ENCODE results near the gene IQGAP2.

Gene IQGAP2

GRCh38 chr5:76626738-76627137 lies 223.7 kb downstream of the IQGAP2 start:
- Histone ChIP-seq H3K36me3 (ENCODE audit: control insufficient read depth, insufficient read depth, low read length, severe bottlenecking) (no peaks in the 10 kb centered on the region), H3K9ac (ENCODE audit: low read length) (no peak overlapping the region), H3K9me3 (ENCODE audit: control insufficient read depth, low read length) (no peaks in the 10 kb centered on the region), H3K4me3 (ENCODE audit: low read length) (no peak overlapping the region), H3K27me3 (replicated peaks; ENCODE audit: control insufficient read depth, insufficient read depth, low read length) (no peaks in the 10 kb centered on the region), H3K4me1 (ENCODE audit: control insufficient read depth, insufficient read depth, low read length) (peaks cover 4% of the 10 kb centered on the region)
- DNase-seq (ENCODE audit: low read depth): no peak

- DNase-seq (ENCODE audit: low read depth): no peak
- Histone ChIP-seq H3K9me3 (ENCODE audit: control insufficient read depth, low read length) (no peaks in the 10 kb centered on the region), H3K4me1 (ENCODE audit: control insufficient read depth, insufficient read depth, low read length) (peaks cover 9% of the 10 kb centered on the region), H3K27me3 (replicated peaks; ENCODE audit: control insufficient read depth, insufficient read depth, low read length) (no peaks in the 10 kb centered on the region), H3K9ac (ENCODE audit: low read length) (no peak overlapping the region), H3K4me3 (ENCODE audit: low read length) (no peak overlapping the region), H3K36me3 (ENCODE audit: control insufficient read depth, insufficient read depth, low read length, severe bottlenecking) (no peaks in the 10 kb centered on the region)
Observed at GRCh38 chr5:76634661-76635060, 231.6 kb downstream of the IQGAP2 start.

- Histone ChIP-seq H3K9ac (ENCODE audit: low read length) (no peak overlapping the region), H3K36me3 (ENCODE audit: control insufficient read depth, insufficient read depth, low read length, severe bottlenecking) (no peaks in the 10 kb centered on the region), H3K9me3 (ENCODE audit: control insufficient read depth, low read length) (no peaks in the 10 kb centered on the region), H3K27me3 (replicated peaks; ENCODE audit: control insufficient read depth, insufficient read depth, low read length) (no peaks in the 10 kb centered on the region), H3K4me1 (ENCODE audit: control insufficient read depth, insufficient read depth, low read length) (peaks cover 9% of the 10 kb centered on the region), H3K4me3 (ENCODE audit: low read length) (no peak overlapping the region)
- no peak for DNase-seq (ENCODE audit: low read depth)
Observed at GRCh38 chr5:76637490-76637889, 234.4 kb downstream of the IQGAP2 start.

- H3K9me3 ChIP-seq (ENCODE audit: control insufficient read depth, low read length): no peaks in the 10 kb centered on the region
- no peaks in the 10 kb centered on the region for H3K27me3 ChIP-seq (replicated peaks; ENCODE audit: control insufficient read depth, insufficient read depth, low read length)
- DNase-seq (ENCODE audit: low read depth): peak; percentile 43
- peaks cover 9% of the 10 kb centered on the region for H3K4me1 ChIP-seq (ENCODE audit: control insufficient read depth, insufficient read depth, low read length)
- no peak overlapping the region for H3K9ac ChIP-seq (ENCODE audit: low read length)
- peak overlapping the region; percentile 48 for H3K4me3 ChIP-seq (ENCODE audit: low read length)
- no peaks in the 10 kb centered on the region for H3K36me3 ChIP-seq (ENCODE audit: control insufficient read depth, insufficient read depth, low read length, severe bottlenecking)
Observed at GRCh38 chr5:76638479-76638878, 235.4 kb downstream of the IQGAP2 start.

- no peak overlapping the region for H3K9ac ChIP-seq (ENCODE audit: low read length)
- DNase-seq (ENCODE audit: low read depth): peak; percentile 94
- no peaks in the 10 kb centered on the region for H3K9me3 ChIP-seq (ENCODE audit: control insufficient read depth, low read length)
- peaks cover 9% of the 10 kb centered on the region for H3K4me1 ChIP-seq (ENCODE audit: control insufficient read depth, insufficient read depth, low read length)
- no peaks in the 10 kb centered on the region for H3K36me3 ChIP-seq (ENCODE audit: control insufficient read depth, insufficient read depth, low read length, severe bottlenecking)
- H3K4me3 ChIP-seq (ENCODE audit: low read length): no peak overlapping the region
- H3K27me3 ChIP-seq (replicated peaks; ENCODE audit: control insufficient read depth, insufficient read depth, low read length): no peaks in the 10 kb centered on the region
Observed at GRCh38 chr5:76641514-76642120, 238.5 kb downstream of the IQGAP2 start.

GRCh38 chr5:76642390-76643040 lies 239.4 kb downstream of the IQGAP2 start:
- Histone ChIP-seq H3K27me3 (replicated peaks; ENCODE audit: control insufficient read depth, insufficient read depth, low read length) (no peaks in the 10 kb centered on the region), H3K4me1 (ENCODE audit: control insufficient read depth, insufficient read depth, low read length) (peaks cover 9% of the 10 kb centered on the region), H3K9me3 (ENCODE audit: control insufficient read depth, low read length) (no peaks in the 10 kb centered on the region), H3K4me3 (ENCODE audit: low read length) (no peak overlapping the region), H3K36me3 (ENCODE audit: control insufficient read depth, insufficient read depth, low read length, severe bottlenecking) (no peaks in the 10 kb centered on the region), H3K9ac (ENCODE audit: low read length) (no peak overlapping the region)
- no peak for DNase-seq (ENCODE audit: low read depth)

GRCh38 chr5:76643371-76643770 lies 240.3 kb downstream of the IQGAP2 start:
- H3K27me3 ChIP-seq (replicated peaks; ENCODE audit: control insufficient read depth, insufficient read depth, low read length): no peaks in the 10 kb centered on the region
- DNase-seq (ENCODE audit: low read depth): no peak

GRCh38 chr5:76649140-76649539 lies 246.1 kb downstream of the IQGAP2 start:
- Histone ChIP-seq H3K9me3 (ENCODE audit: control insufficient read depth, low read length) (peaks cover 22% of the 10 kb centered on the region), H3K4me3 (ENCODE audit: low read length) (no peak overlapping the region), H3K27me3 (replicated peaks; ENCODE audit: control insufficient read depth, insufficient read depth, low read length) (no peaks in the 10 kb centered on the region), H3K9ac (ENCODE audit: low read length) (no peak overlapping the region), H3K4me1 (ENCODE audit: control insufficient read depth, insufficient read depth, low read length) (no peaks in the 10 kb centered on the region), H3K36me3 (ENCODE audit: control insufficient read depth, insufficient read depth, low read length, severe bottlenecking) (no peaks in the 10 kb centered on the region)
- no peak for DNase-seq (ENCODE audit: low read depth)

More at GRCh38 chr5:76643371-76643770, 240.3 kb downstream of the IQGAP2 start:
- Histone ChIP-seq H3K9ac (ENCODE audit: low read length) (no peak overlapping the region), H3K36me3 (ENCODE audit: control insufficient read depth, insufficient read depth, low read length, severe bottlenecking) (no peaks in the 10 kb centered on the region), H3K4me1 (ENCODE audit: control insufficient read depth, insufficient read depth, low read length) (peaks cover 7% of the 10 kb centered on the region), H3K4me3 (ENCODE audit: low read length) (no peak overlapping the region), H3K9me3 (ENCODE audit: control insufficient read depth, low read length) (peaks cover 3% of the 10 kb centered on the region)

- no peak overlapping the region for H3K4me3 ChIP-seq (ENCODE audit: low read length)
- H3K27me3 ChIP-seq (replicated peaks; ENCODE audit: control insufficient read depth, insufficient read depth, low read length): no peaks in the 10 kb centered on the region
- no peak for DNase-seq (ENCODE audit: low read depth)
- H3K36me3 ChIP-seq (ENCODE audit: control insufficient read depth, insufficient read depth, low read length, severe bottlenecking): no peaks in the 10 kb centered on the region
- H3K4me1 ChIP-seq (ENCODE audit: control insufficient read depth, insufficient read depth, low read length): peaks cover 5% of the 10 kb centered on the region
- H3K9me3 ChIP-seq (ENCODE audit: control insufficient read depth, low read length): peaks cover 22% of the 10 kb centered on the region
- H3K9ac ChIP-seq (ENCODE audit: low read length): no peak overlapping the region
Observed at GRCh38 chr5:76652809-76653414, 249.8 kb downstream of the IQGAP2 start.

- DNase-seq (ENCODE audit: low read depth): no peak
- no peak overlapping the region for H3K9ac ChIP-seq (ENCODE audit: low read length)
- peaks cover 5% of the 10 kb centered on the region for H3K4me1 ChIP-seq (ENCODE audit: control insufficient read depth, insufficient read depth, low read length)
- no peaks in the 10 kb centered on the region for H3K27me3 ChIP-seq (replicated peaks; ENCODE audit: control insufficient read depth, insufficient read depth, low read length)
- no peaks in the 10 kb centered on the region for H3K9me3 ChIP-seq (ENCODE audit: control insufficient read depth, low read length)
- H3K4me3 ChIP-seq (ENCODE audit: low read length): no peak overlapping the region
- no peaks in the 10 kb centered on the region for H3K36me3 ChIP-seq (ENCODE audit: control insufficient read depth, insufficient read depth, low read length, severe bottlenecking)
Observed at GRCh38 chr5:76657091-76657490, 254.0 kb downstream of the IQGAP2 start.

GRCh38 chr5:76657683-76658311 lies 254.7 kb downstream of the IQGAP2 start:
- no peaks in the 10 kb centered on the region for H3K36me3 ChIP-seq (ENCODE audit: control insufficient read depth, insufficient read depth, low read length, severe bottlenecking)
- no peak for DNase-seq (ENCODE audit: low read depth)
- no peak overlapping the region for H3K4me3 ChIP-seq (ENCODE audit: low read length)

More at GRCh38 chr5:76657683-76658311, 254.7 kb downstream of the IQGAP2 start:
- H3K9ac ChIP-seq (ENCODE audit: low read length): no peak overlapping the region
- no peaks in the 10 kb centered on the region for H3K9me3 ChIP-seq (ENCODE audit: control insufficient read depth, low read length)
- no peaks in the 10 kb centered on the region for H3K27me3 ChIP-seq (replicated peaks; ENCODE audit: control insufficient read depth, insufficient read depth, low read length)
- H3K4me1 ChIP-seq (ENCODE audit: control insufficient read depth, insufficient read depth, low read length): peaks cover 5% of the 10 kb centered on the region
